Chondrocyte (in vitro differentiated cells): ENCODE data around the gene CALM1. TPM values are rescaled to one million over a fixed set of nuclear protein-coding genes. Genes with fewer than 3 reads are reported as not detected.

Experiments
- DNase-seq: peaks from one replicate; pipeline ENCODE4 v3.0.0; 2021; ENCODE audit warnings: mixed read lengths, low spot score
- H3K27ac Mint-ChIP-seq: one replicate; pipeline ENCODE4 v1.8.0; 2021; ENCODE audit warnings: mild to moderate bottlenecking, moderate library complexity, mixed read lengths; ENCODE audit not compliant: unreplicated experiment
- H3K27me3 Mint-ChIP-seq: 2 replicates; pipeline ENCODE4 v1.8.0; 2021; ENCODE audit warnings: low read depth, mixed read lengths
- H3K36me3 Mint-ChIP-seq: 2 replicates; pipeline ENCODE4 v1.8.0; 2021; ENCODE audit warnings: low read depth, mixed read lengths
- H3K4me1 Mint-ChIP-seq: 2 replicates; pipeline ENCODE4 v1.8.0; 2021; ENCODE audit warnings: low read depth, mild to moderate bottlenecking, mixed read lengths
- H3K4me3 Mint-ChIP-seq: one replicate; pipeline ENCODE4 v1.8.0; 2021; ENCODE audit warnings: mild to moderate bottlenecking, moderate library complexity, mixed read lengths; ENCODE audit not compliant: unreplicated experiment
- H3K9me3 Mint-ChIP-seq: 2 replicates; pipeline ENCODE4 v1.8.0; 2021; ENCODE audit warnings: low read depth, mixed read lengths
- CTCF ChIP-seq: fragments of 200-600 bp; sonication (generic); IDR thresholded peaks from 2 replicates; pipeline ENCODE4 v1.5.0; 2021; ENCODE audit warnings: antibody characterized with exemption, mild to moderate bottlenecking, moderate library complexity
- total RNA-seq: library from RNA; stranded (reverse); gene quantifications from 3 replicates; pipeline ENCODE4 v1.2.1, GENCODE V29; 2021

Gene CALM1
- total RNA-seq, 1 donor from 2014 or later, result 273 TPM

GRCh38 chr14:90421001-90421631, 24.3 kb downstream of the CALM1 start:
- no peak for DNase-seq
- H3K36me3 Mint-ChIP-seq, result no peaks in the 10 kb centered on the region
- H3K9me3 Mint-ChIP-seq, result peaks cover 4% of the 10 kb centered on the region
- peaks cover 16% of the 10 kb centered on the region for H3K4me1 Mint-ChIP-seq
- H3K27ac Mint-ChIP-seq, result no peak overlapping the region
- no peak overlapping the region for H3K4me3 Mint-ChIP-seq
- H3K27me3 Mint-ChIP-seq, result no peaks in the 10 kb centered on the region
- no peak for TF ChIP-seq CTCF

- H3K27ac Mint-ChIP-seq, result no peak overlapping the region
- DNase-seq, result no peak
- H3K4me1 Mint-ChIP-seq, result peaks cover 15% of the 10 kb centered on the region
- no peaks in the 10 kb centered on the region for H3K27me3 Mint-ChIP-seq
- no peaks in the 10 kb centered on the region for H3K36me3 Mint-ChIP-seq
- H3K4me3 Mint-ChIP-seq, result no peak overlapping the region
- peaks cover 4% of the 10 kb centered on the region for H3K9me3 Mint-ChIP-seq
- no peak for TF ChIP-seq CTCF
Measured at GRCh38 chr14:90421632-90422020, 24.8 kb downstream of the CALM1 start.

GRCh38 chr14:90423166-90423565, 26.3 kb downstream of the CALM1 start:
- H3K36me3 Mint-ChIP-seq, result no peaks in the 10 kb centered on the region
- peaks cover 16% of the 10 kb centered on the region for H3K4me1 Mint-ChIP-seq
- no peak for DNase-seq
- no peaks in the 10 kb centered on the region for H3K27me3 Mint-ChIP-seq
- no peak overlapping the region for H3K4me3 Mint-ChIP-seq
- no peak overlapping the region for H3K27ac Mint-ChIP-seq
- no peak for TF ChIP-seq CTCF
- peaks cover 2% of the 10 kb centered on the region for H3K9me3 Mint-ChIP-seq

- H3K4me1 Mint-ChIP-seq, result peaks cover 14% of the 10 kb centered on the region
- H3K36me3 Mint-ChIP-seq, result no peaks in the 10 kb centered on the region
- no peak overlapping the region for H3K27ac Mint-ChIP-seq
- TF ChIP-seq CTCF, result no peak
- H3K27me3 Mint-ChIP-seq, result no peaks in the 10 kb centered on the region
- H3K4me3 Mint-ChIP-seq, result no peak overlapping the region
- DNase-seq, result no peak
- no peaks in the 10 kb centered on the region for H3K9me3 Mint-ChIP-seq
Measured at GRCh38 chr14:90424075-90424474, 27.2 kb downstream of the CALM1 start.

- Mint-ChIP-seq H3K4me1 (peaks cover 7% of the 10 kb centered on the region), H3K27ac (no peak overlapping the region), H3K9me3 (no peaks in the 10 kb centered on the region), H3K27me3 (no peaks in the 10 kb centered on the region), H3K4me3 (no peak overlapping the region), H3K36me3 (no peaks in the 10 kb centered on the region)
- TF ChIP-seq CTCF, result no peak
- DNase-seq, result no peak
Measured at GRCh38 chr14:90424686-90425372, 28.0 kb downstream of the CALM1 start.
